Measurements from ENCODE around the gene HMGCS2.

DNA sequence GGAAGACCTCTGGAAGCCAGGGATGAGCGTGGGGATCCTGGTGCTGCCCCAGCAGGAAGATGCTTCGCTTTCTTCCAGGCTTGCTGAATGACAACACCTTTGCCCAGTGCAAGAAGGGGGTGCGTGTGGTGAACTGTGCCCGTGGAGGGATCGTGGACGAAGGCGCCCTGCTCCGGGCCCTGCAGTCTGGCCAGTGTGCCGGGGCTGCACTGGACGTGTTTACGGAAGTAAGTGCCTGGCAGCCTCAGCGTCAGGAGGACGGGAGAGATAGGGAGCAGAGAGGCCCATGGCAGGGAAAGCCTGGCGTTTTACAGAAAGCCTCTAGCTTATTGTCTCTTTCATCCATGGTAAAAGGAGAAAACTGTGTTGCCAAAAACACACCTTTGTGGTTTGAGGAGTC is 33.5 kb downstream of the HMGCS2 start:
- TF ChIP-seq, protein P1, sequence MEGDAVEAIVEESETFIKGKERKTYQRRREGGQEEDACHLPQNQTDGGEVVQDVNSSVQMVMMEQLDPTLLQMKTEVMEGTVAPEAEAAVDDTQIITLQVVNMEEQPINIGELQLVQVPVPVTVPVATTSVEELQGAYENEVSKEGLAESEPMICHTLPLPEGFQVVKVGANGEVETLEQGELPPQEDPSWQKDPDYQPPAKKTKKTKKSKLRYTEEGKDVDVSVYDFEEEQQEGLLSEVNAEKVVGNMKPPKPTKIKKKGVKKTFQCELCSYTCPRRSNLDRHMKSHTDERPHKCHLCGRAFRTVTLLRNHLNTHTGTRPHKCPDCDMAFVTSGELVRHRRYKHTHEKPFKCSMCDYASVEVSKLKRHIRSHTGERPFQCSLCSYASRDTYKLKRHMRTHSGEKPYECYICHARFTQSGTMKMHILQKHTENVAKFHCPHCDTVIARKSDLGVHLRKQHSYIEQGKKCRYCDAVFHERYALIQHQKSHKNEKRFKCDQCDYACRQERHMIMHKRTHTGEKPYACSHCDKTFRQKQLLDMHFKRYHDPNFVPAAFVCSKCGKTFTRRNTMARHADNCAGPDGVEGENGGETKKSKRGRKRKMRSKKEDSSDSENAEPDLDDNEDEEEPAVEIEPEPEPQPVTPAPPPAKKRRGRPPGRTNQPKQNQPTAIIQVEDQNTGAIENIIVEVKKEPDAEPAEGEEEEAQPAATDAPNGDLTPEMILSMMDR (IDR thresholded peaks at IDR 0.05), result no peak
- TF ChIP-seq POLR2A (IDR thresholded peaks at IDR 0.05), result peak in 1 of 3 donors; percentile 9

Measured in body of pancreas (tissue), 4 donors.